H9 (cell line): ENCODE data around the gene DHRS2. TPM values are rescaled to one million over a fixed set of nuclear protein-coding genes. Genes with fewer than 3 reads are reported as not detected.

ENCODE experiments used
- DNase-seq: peaks from one replicate; pipeline ENCODE4 v3.0.0-alpha.2; 2017
- H2AFZ ChIP-seq: one replicate; pipeline ENCODE4 v1.6.1; 2013; ENCODE audit warnings: mild to moderate bottlenecking, low read length, control low read depth, moderate library complexity
- H2AK5ac ChIP-seq: 2 replicates; pipeline ENCODE4 v1.6.1; 2013; ENCODE audit warnings: low read length, control low read depth, mixed read lengths; ENCODE audit not compliant: insufficient read length
- H2BK120ac ChIP-seq: one replicate; pipeline ENCODE4 v1.6.1; 2013; ENCODE audit warnings: low read depth, mild to moderate bottlenecking, low read length, control low read depth, inconsistent platforms; ENCODE audit not compliant: poor library complexity, severe bottlenecking
- H2BK12ac ChIP-seq: 2 replicates; pipeline ENCODE4 v1.6.1; 2013; ENCODE audit warnings: low read length, control low read depth, mixed read lengths, low read depth; ENCODE audit not compliant: insufficient read length
- H2BK15ac ChIP-seq: 2 replicates; pipeline ENCODE4 v1.6.1; 2013; ENCODE audit warnings: low read depth, low read length, control low read depth
- H2BK20ac ChIP-seq: one replicate; pipeline ENCODE4 v1.6.1; 2013; ENCODE audit warnings: low read depth, mild to moderate bottlenecking, low read length, control low read depth, inconsistent platforms; ENCODE audit not compliant: poor library complexity, severe bottlenecking
- H2BK5ac ChIP-seq: 2 replicates; pipeline ENCODE4 v1.6.1; 2013; ENCODE audit warnings: low read length, control low read depth, mixed read lengths; ENCODE audit not compliant: insufficient read length
- H3K14ac ChIP-seq: 2 replicates; pipeline ENCODE4 v1.6.1; 2013; ENCODE audit warnings: low read length, control low read depth; ENCODE audit not compliant: insufficient read depth
- H3K18ac ChIP-seq: 2 replicates; pipeline ENCODE4 v1.6.1; 2013; ENCODE audit warnings: low read depth, mild to moderate bottlenecking, mixed read lengths, low read length, control low read depth; ENCODE audit not compliant: insufficient read length
- H3K23ac ChIP-seq: 2 replicates; pipeline ENCODE4 v1.6.1; 2013; ENCODE audit warnings: low read length, control low read depth, mixed read lengths, low read depth; ENCODE audit not compliant: insufficient read length
- H3K23me2 ChIP-seq: 2 replicates; pipeline ENCODE4 v1.6.1; 2013; ENCODE audit warnings: low read depth, mild to moderate bottlenecking, mixed read lengths, low read length, control low read depth; ENCODE audit not compliant: insufficient read length, poor library complexity, severe bottlenecking
- H3K27ac ChIP-seq: 2 replicates; pipeline ENCODE4 v1.5.1; 2013; ENCODE audit warnings: low read length, control low read depth, mixed read lengths, low read depth; ENCODE audit not compliant: insufficient read length
- H3K27me3 ChIP-seq: 2 replicates; pipeline ENCODE4 v1.6.1; 2013; ENCODE audit warnings: low read length, control low read depth, inconsistent platforms; ENCODE audit not compliant: insufficient read depth
- H3K4ac ChIP-seq: 2 replicates; pipeline ENCODE4 v1.6.1; 2013; ENCODE audit warnings: low read depth, mild to moderate bottlenecking, control low read depth, inconsistent platforms, low read length, moderate library complexity
- H3K4me1 ChIP-seq: 2 replicates; pipeline ENCODE4 v1.6.1; 2013; ENCODE audit warnings: low read length, control low read depth, inconsistent platforms; ENCODE audit not compliant: insufficient read depth
- H3K4me2 ChIP-seq: 2 replicates; pipeline ENCODE4 v1.6.1; 2013; ENCODE audit warnings: low read length, control low read depth, mixed read lengths; ENCODE audit not compliant: insufficient read length, insufficient read depth
- H3K56ac ChIP-seq: 2 replicates; pipeline ENCODE4 v1.6.1; 2013; ENCODE audit warnings: low read depth, mild to moderate bottlenecking, mixed read lengths, low read length, control low read depth; ENCODE audit not compliant: insufficient read length
- H3K79me1 ChIP-seq: 2 replicates; pipeline ENCODE4 v1.6.1; 2013; ENCODE audit warnings: low read depth, mild to moderate bottlenecking, moderate library complexity, low read length, control low read depth, inconsistent platforms; ENCODE audit not compliant: insufficient read depth, poor library complexity, severe bottlenecking
- H3K79me2 ChIP-seq: 2 replicates; pipeline ENCODE4 v1.6.1; 2013; ENCODE audit warnings: low read length, control low read depth, inconsistent platforms; ENCODE audit not compliant: insufficient read depth
- H3K9ac ChIP-seq: 2 replicates; pipeline ENCODE4 v1.6.1; 2013; ENCODE audit warnings: low read length, control low read depth, mixed read lengths; ENCODE audit not compliant: insufficient read length; ENCODE audit errors: extremely low read depth
- H3K9me3 ChIP-seq: one replicate; pipeline ENCODE4 v1.6.1; 2013; ENCODE audit warnings: low read depth, low read length, inconsistent platforms; ENCODE audit not compliant: control insufficient read depth
- H3T11ph ChIP-seq: one replicate; pipeline ENCODE4 v1.6.1; 2013; ENCODE audit warnings: mild to moderate bottlenecking, low read length, control low read depth, inconsistent platforms
- H4K20me1 ChIP-seq: one replicate; pipeline ENCODE4 v1.6.1; 2013; ENCODE audit not compliant: control insufficient read depth, insufficient read length, insufficient read depth
- H4K5ac ChIP-seq: 2 replicates; pipeline ENCODE4 v1.6.1; 2013; ENCODE audit warnings: low read depth, mild to moderate bottlenecking, mixed read lengths, low read length, control low read depth; ENCODE audit not compliant: insufficient read length
- H4K8ac ChIP-seq: replicated peaks from 2 replicates; pipeline ENCODE4 v1.6.1; 2013; ENCODE audit warnings: low read length, control low read depth, mixed read lengths, low read depth; ENCODE audit not compliant: insufficient read length
- H4K91ac ChIP-seq: 2 replicates; pipeline ENCODE4 v1.6.1; 2013; ENCODE audit warnings: low read depth, mild to moderate bottlenecking, moderate library complexity, mixed read lengths, low read length, control low read depth; ENCODE audit not compliant: insufficient read length
- H3K27ac Mint-ChIP-seq, 3 experiments: 2 replicates in 2 of 3; 3 replicates in 1 of 3; pipeline ENCODE4 v1.8.0; 2020 to 2021; ENCODE audit warnings: mixed read lengths in 3 of 3, mild to moderate bottlenecking in 1 of 3, moderate library complexity in 1 of 3
- H3K27me3 Mint-ChIP-seq: 2 replicates; pipeline ENCODE4 v1.8.0; 2021; ENCODE audit warnings: low read depth, mild to moderate bottlenecking, moderate library complexity, mixed read lengths
- H3K36me3 Mint-ChIP-seq, 3 experiments: 2 replicates in 2 of 3; 3 replicates in 1 of 3; pipeline ENCODE4 v1.8.0; 2020 to 2021; ENCODE audit warnings: low read depth in 3 of 3, mixed read lengths in 3 of 3; ENCODE audit not compliant: insufficient read depth in 1 of 3
- H3K4me1 Mint-ChIP-seq, 2 experiments: 2 replicates each; pipeline ENCODE4 v1.8.0; 2020; ENCODE audit warnings: mixed read lengths in 2 of 2
- H3K4me3 Mint-ChIP-seq, 2 experiments: 2 replicates in 1 of 2; 3 replicates in 1 of 2; pipeline ENCODE4 v1.8.0; 2020 to 2021; ENCODE audit warnings: mild to moderate bottlenecking in 2 of 2, mixed read lengths in 2 of 2, moderate library complexity in 1 of 2
- H3K9me3 Mint-ChIP-seq, 2 experiments: 2 replicates in 1 of 2; 3 replicates in 1 of 2; pipeline ENCODE4 v1.8.0; 2020; ENCODE audit warnings: mild to moderate bottlenecking in 2 of 2, mixed read lengths in 2 of 2, moderate library complexity in 1 of 2
- WGBS: extraction: QIAGEN DNeasy Blood & Tissue Kit; methylation state at CpG from one replicate; pipeline ENCODE4 v1.1.7; 2013; ENCODE audit warnings: missing lambda C conversion rate, low lambda C conversion rate, mixed read lengths; ENCODE audit not compliant: insufficient read length; ENCODE audit errors: extremely low coverage; 5-methylcytosine and 5-hydroxymethylcytosine counted together
- total RNA-seq: library from RNA; stranded (reverse); gene quantifications from 2 replicates; pipeline ENCODE4 v1.2.1, GENCODE V29; 2021
- TF ChIP-seq, protein P1 (sequence below): fragments of 200-600 bp; sonication (generic); conservative IDR thresholded peaks from 3 replicates; pipeline ENCODE4 v1.8.0; 2021; ENCODE audit warnings: antibody characterized with exemption, mild to moderate bottlenecking

The DHRS2 gene
- total RNA-seq, 1 experiment from 2014 or later, result 0.66 TPM

DNA sequence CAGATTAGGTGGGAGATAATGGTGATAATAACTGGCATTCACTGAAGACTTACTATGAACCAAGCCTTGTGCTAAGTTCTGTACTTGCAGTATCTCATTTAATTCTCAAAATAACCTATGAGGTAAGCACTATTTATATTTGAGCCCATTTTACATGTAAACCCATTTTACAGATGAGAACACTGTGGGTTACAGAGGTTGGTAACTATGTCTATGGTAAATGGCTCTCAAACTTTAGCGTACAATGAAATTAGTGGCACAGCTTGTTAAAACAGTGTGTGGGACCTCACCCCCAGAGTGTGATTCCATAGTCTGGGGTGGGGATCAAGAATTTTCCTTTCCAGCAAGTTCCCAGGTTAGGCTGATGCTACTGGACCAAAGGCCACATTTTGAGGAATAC lies 35.4 kb upstream of the DHRS2 start:
- Mint-ChIP-seq H3K4me1 (no peaks in the 10 kb centered on the region), H3K27ac (no peak overlapping the region), H3K4me3 (no peak overlapping the region), H3K36me3 (no peaks in the 10 kb centered on the region), H3K27me3 (peaks cover 2% of the 10 kb centered on the region), H3K9me3 (peaks cover 2 to 26% of the 10 kb centered on the region in 2 experiments; a peak in 2 of 5 replicates)
- Histone ChIP-seq H3K27ac (no peak overlapping the region), H4K5ac (no peak overlapping the region), H3K14ac (no peak overlapping the region), H2BK12ac (no peak overlapping the region), H3K4me1 (no peaks in the 10 kb centered on the region), H2AK5ac (no peak overlapping the region), H3K9ac (no peak overlapping the region), H3K27me3 (no peaks in the 10 kb centered on the region), H3K79me2 (no peaks in the 10 kb centered on the region), H2BK20ac (no peak overlapping the region), H3K79me1 (no peaks in the 10 kb centered on the region), H3T11ph (no peak overlapping the region), H3K4ac (no peak overlapping the region), H4K8ac (no peak overlapping the region), H3K9me3 (no peaks in the 10 kb centered on the region), H4K20me1 (no peaks in the 10 kb centered on the region), H3K18ac (no peak overlapping the region), H3K56ac (no peak overlapping the region), H2BK120ac (no peak overlapping the region), H2AFZ (no peak overlapping the region), H2BK15ac (no peak overlapping the region), H3K4me2 (no peak overlapping the region), H3K23ac (no peak overlapping the region), H4K91ac (no peak overlapping the region), H2BK5ac (no peak overlapping the region), H3K23me2 (no peaks in the 10 kb centered on the region)
- TF ChIP-seq, protein P1, sequence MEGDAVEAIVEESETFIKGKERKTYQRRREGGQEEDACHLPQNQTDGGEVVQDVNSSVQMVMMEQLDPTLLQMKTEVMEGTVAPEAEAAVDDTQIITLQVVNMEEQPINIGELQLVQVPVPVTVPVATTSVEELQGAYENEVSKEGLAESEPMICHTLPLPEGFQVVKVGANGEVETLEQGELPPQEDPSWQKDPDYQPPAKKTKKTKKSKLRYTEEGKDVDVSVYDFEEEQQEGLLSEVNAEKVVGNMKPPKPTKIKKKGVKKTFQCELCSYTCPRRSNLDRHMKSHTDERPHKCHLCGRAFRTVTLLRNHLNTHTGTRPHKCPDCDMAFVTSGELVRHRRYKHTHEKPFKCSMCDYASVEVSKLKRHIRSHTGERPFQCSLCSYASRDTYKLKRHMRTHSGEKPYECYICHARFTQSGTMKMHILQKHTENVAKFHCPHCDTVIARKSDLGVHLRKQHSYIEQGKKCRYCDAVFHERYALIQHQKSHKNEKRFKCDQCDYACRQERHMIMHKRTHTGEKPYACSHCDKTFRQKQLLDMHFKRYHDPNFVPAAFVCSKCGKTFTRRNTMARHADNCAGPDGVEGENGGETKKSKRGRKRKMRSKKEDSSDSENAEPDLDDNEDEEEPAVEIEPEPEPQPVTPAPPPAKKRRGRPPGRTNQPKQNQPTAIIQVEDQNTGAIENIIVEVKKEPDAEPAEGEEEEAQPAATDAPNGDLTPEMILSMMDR, result no peak
- DNase-seq, result no peak
- WGBS, result no CpG with 5 or more reads among the region's 1 CpG
